Keratinocyte (primary cell): ENCODE results near the gene KLHL33. TPM values are rescaled to one million over a fixed set of nuclear protein-coding genes. Genes with fewer than 3 reads are reported as not detected.

Experiments used
- DNase-seq: peaks from one replicate; pipeline ENCODE4 v3.0.0-alpha.2; 2011; ENCODE audit warnings: low read depth, missing footprints, low spot score
- FAIRE-seq: peaks from 2 replicates; lab custom pipeline; 2011; peaks lifted over from hg19 to GRCh38; lab: Jason Lieb, UNC
- H2AFZ ChIP-seq: 2 replicates; pipeline ENCODE4 v1.6.0; 2012; ENCODE audit warnings: low read length, control low read depth, inconsistent platforms; ENCODE audit not compliant: control insufficient read depth
- H3K27ac ChIP-seq: 2 replicates; pipeline ENCODE4 v1.5.1; 2011; ENCODE audit warnings: low read length; ENCODE audit not compliant: control insufficient read depth, insufficient read depth
- H3K27me3 ChIP-seq: 3 replicates; pipeline ENCODE4 v1.6.0; 2011; ENCODE audit warnings: low read length; ENCODE audit not compliant: control insufficient read depth, insufficient read depth; ENCODE audit errors: extremely low read depth
- H3K36me3 ChIP-seq, 2 experiments: 2 replicates in 1 of 2; 3 replicates in 1 of 2; pipeline ENCODE4 v1.5.1; 2011; ENCODE audit warnings: low read length in 2 of 2, mild to moderate bottlenecking in 1 of 2; ENCODE audit not compliant: control insufficient read depth in 2 of 2, insufficient read depth in 2 of 2; ENCODE audit errors: extremely low read depth in 1 of 2
- H3K4me1 ChIP-seq: 3 replicates; pipeline ENCODE4 v1.5.1; 2011; ENCODE audit warnings: low read length; ENCODE audit not compliant: control insufficient read depth, insufficient read depth; ENCODE audit errors: extremely low read depth
- H3K4me2 ChIP-seq: 3 replicates; pipeline ENCODE4 v1.6.0; 2011; ENCODE audit warnings: low read depth, low read length; ENCODE audit not compliant: control insufficient read depth, insufficient read depth; ENCODE audit errors: extremely low read depth
- H3K4me3 ChIP-seq, 3 experiments: fragments of 200-600 bp in 1 of 3; sonication (generic) in 1 of 3; 2 replicates in 2 of 3; 3 replicates in 1 of 3; pipeline ENCODE4 v1.5.1; 2011 to 2016; ENCODE audit warnings: low read length in 3 of 3, mild to moderate bottlenecking in 3 of 3, control low read depth in 2 of 3, inconsistent platforms in 1 of 3, low read depth in 1 of 3, mixed read lengths in 1 of 3, mixed run types in 1 of 3, moderate library complexity in 1 of 3; ENCODE audit not compliant: control insufficient read depth in 2 of 3, insufficient read depth in 2 of 3; ENCODE audit errors: extremely low read depth in 1 of 3
- H3K79me2 ChIP-seq: 2 replicates; pipeline ENCODE4 v1.6.0; 2012; ENCODE audit warnings: low read length; ENCODE audit not compliant: control insufficient read depth, insufficient read depth
- H3K9ac ChIP-seq: 3 replicates; pipeline ENCODE4 v1.6.0; 2011; ENCODE audit warnings: low read length; ENCODE audit not compliant: control insufficient read depth, insufficient read depth; ENCODE audit errors: extremely low read depth
- H3K9me1 ChIP-seq: 3 replicates; pipeline ENCODE4 v1.6.0; 2011; ENCODE audit warnings: low read length; ENCODE audit not compliant: control insufficient read depth, insufficient read depth; ENCODE audit errors: extremely low read depth
- H3K9me3 ChIP-seq: 2 replicates; pipeline ENCODE4 v1.5.1; 2012; ENCODE audit warnings: low read depth, low read length; ENCODE audit not compliant: control insufficient read depth
- H4K20me1 ChIP-seq: 3 replicates; pipeline ENCODE4 v1.6.0; 2011; ENCODE audit warnings: low read length; ENCODE audit not compliant: control insufficient read depth, insufficient read depth; ENCODE audit errors: extremely low read depth
- CTCF ChIP-seq, 3 experiments: IDR thresholded peaks in 1 of 3; conservative IDR thresholded peaks in 1 of 3; optimal IDR thresholded peaks in 1 of 3; 2 replicates in 2 of 3; 3 replicates in 1 of 3; pipeline versions ENCODE3 to v1.5.1; 2011; ENCODE audit warnings: low read length in 3 of 3, mild to moderate bottlenecking in 3 of 3, moderate library complexity in 2 of 3, control low read depth in 1 of 3, inconsistent platforms in 1 of 3; ENCODE audit not compliant: insufficient read depth in 2 of 3; ENCODE audit errors: extremely low read depth in 1 of 3
- EZH2 ChIP-seq: IDR thresholded peaks from one replicate; pipeline ENCODE4 v1.6.1; 2012; ENCODE audit warnings: inconsistent platforms, mild to moderate bottlenecking, low read length, moderate library complexity
- dilution Hi-C: fragments of 300-500 bp; cut with MboI; formaldehyde crosslinking; loops from one replicate; pipeline ENCODE4 v1.7.0; 2020; ENCODE audit warnings: low sequenced_read_pairs; ENCODE audit not compliant: extremely low pct_ligation_motif_present
- polyA plus RNA-seq, 5 experiments: library from polyadenylated mRNA; depleted of rRNA in 3 of 5; stranded (reverse) in 3 of 5; stranded (forward) in 1 of 5; unstranded in 1 of 5; fragments of >200 nt; gene quantifications; 1 replicate in 1 of 5; 2 replicates in 3 of 5; 3 replicates in 1 of 5; pipeline versions ENCODE4 v1.2.1 to v1.2.3, GENCODE V29; 2011 to 2012; ENCODE audit warnings: missing spikeins in 2 of 5, low read depth in 1 of 5, low replicate concordance in 1 of 5

The KLHL33 gene
- polyA plus RNA-seq, 1 donor (not counting 4 experiments of a cell fraction or from before 2014, with no cell fraction given) = not detected

DNA sequence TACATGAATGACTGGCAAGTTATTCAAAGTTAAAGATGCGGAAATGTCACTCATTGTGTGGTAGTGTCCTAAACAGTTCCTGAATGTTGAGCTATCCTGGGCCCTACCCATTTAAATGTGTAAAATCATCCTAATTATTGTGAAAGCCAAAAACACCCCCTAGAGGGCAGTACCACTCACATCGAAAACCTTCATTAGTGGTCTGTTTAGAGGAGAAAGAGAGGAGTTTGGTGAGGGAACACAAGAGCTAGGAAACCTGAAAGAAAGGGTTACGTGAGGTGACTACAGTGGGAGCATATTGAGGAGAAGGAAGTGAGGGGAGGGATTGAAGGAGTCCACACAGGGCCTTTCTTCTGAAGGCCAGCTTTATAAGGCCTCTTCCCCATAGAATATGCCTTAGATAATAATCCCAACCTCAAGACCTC is 20.2 kb downstream of the KLHL33 start:
- Histone ChIP-seq H3K27me3 (no peaks in the 10 kb centered on the region), H3K9ac (no peak overlapping the region), H3K27ac (no peak overlapping the region), H2AFZ (peak overlapping the region; percentile 65), H3K4me1 (peaks cover 6% of the 10 kb centered on the region), H3K4me3 (no peak overlapping the region), H3K9me1 (no peaks in the 10 kb centered on the region), H4K20me1 (no peaks in the 10 kb centered on the region), H3K4me2 (no peak overlapping the region), H3K9me3 (no peaks in the 10 kb centered on the region), H3K36me3 (no peaks in the 10 kb centered on the region), H3K79me2 (peaks cover 15% of the 10 kb centered on the region)
- dilution Hi-C loops = no loop called here
- TF ChIP-seq EZH2 (no peak), CTCF (optimal IDR thresholded peaks at IDR 0.05 in 1 of 3, IDR thresholded peaks at IDR 0.05 in 1 of 3, conservative IDR thresholded peaks at IDR 0.05 in 1 of 3; ENCODE audit: extremely low read depth in 1 of 3, insufficient read depth in 2 of 3, low read length in 3 of 3) (peak; percentile 30 to 64 (median 43))
- FAIRE-seq (no peak), DNase-seq (no peak)

GRCh38 chr14:20413744-20414082 is 22.3 kb downstream of the KLHL33 start:
- Histone ChIP-seq H3K9ac (peak overlapping the region; percentile 90), H3K27me3 (no peaks in the 10 kb centered on the region), H3K4me3 (peak overlapping the region; percentile 72 to 93 (median 82)), H3K4me1 (peaks cover 6% of the 10 kb centered on the region), H3K79me2 (peaks cover 17% of the 10 kb centered on the region), H3K9me3 (no peaks in the 10 kb centered on the region), H3K27ac (peak overlapping the region; percentile 83), H3K4me2 (peak overlapping the region; percentile 77), H3K9me1 (no peaks in the 10 kb centered on the region), H4K20me1 (no peaks in the 10 kb centered on the region), H2AFZ (peak overlapping the region; percentile 97), H3K36me3 (no peaks in the 10 kb centered on the region)
- no peak for FAIRE-seq
- DNase-seq = no peak
- dilution Hi-C loops = no loop called here
- TF ChIP-seq CTCF (optimal IDR thresholded peaks at IDR 0.05 in 1 of 3, IDR thresholded peaks at IDR 0.05 in 1 of 3, conservative IDR thresholded peaks at IDR 0.05 in 1 of 3; ENCODE audit: extremely low read depth in 1 of 3, insufficient read depth in 2 of 3, low read length in 3 of 3) = no peak
- TF ChIP-seq EZH2 = no peak
